Breast epithelium (tissue), 4 donors: ENCODE data around the gene XRRA1. TPM values are rescaled to one million over a fixed set of nuclear protein-coding genes. Genes with fewer than 3 reads are reported as not detected.

ENCODE experiments used
- DNase-seq, 2 donors: peaks; one replicate each; pipeline ENCODE4 v3.0.0-alpha.2; 2019; ENCODE audit warnings: low spot score in 2 of 2
- H3K27ac ChIP-seq, 2 donors: fragments of 200-600 bp; sonication (generic) in 1 of 2; one replicate each; pipeline ENCODE4 v1.5.1; 2016 to 2019; ENCODE audit warnings: mild to moderate bottlenecking in 1 of 2
- H3K27me3 ChIP-seq, 2 donors: fragments of 200-600 bp; sonication (generic) in 1 of 2; one replicate each; pipeline versions ENCODE4 v1.5.1 to v1.6.0; 2017 to 2019; ENCODE audit warnings: control low read depth in 1 of 2, mild to moderate bottlenecking in 1 of 2
- H3K36me3 ChIP-seq: fragments of 200-600 bp; one replicate; pipeline ENCODE4 v1.5.1; 2019
- H3K4me1 ChIP-seq, 2 donors: fragments of 200-600 bp; sonication (generic); one replicate each; pipeline ENCODE4 v1.5.1; 2016 to 2019; ENCODE audit warnings: control low read depth in 1 of 2
- H3K4me3 ChIP-seq, 3 donors: fragments of 200-600 bp; sonication (generic); 1 replicate in 2 of 3; 2 replicates in 1 of 3; pipeline ENCODE4 v1.5.1; 2016 to 2019; ENCODE audit warnings: mild to moderate bottlenecking in 3 of 3, moderate library complexity in 2 of 3
- H3K9me3 ChIP-seq, 2 donors: fragments of 200-600 bp; sonication (generic) in 1 of 2; one replicate each; pipeline ENCODE4 v1.5.1; 2016 to 2019; ENCODE audit warnings: control low read depth in 1 of 2
- CTCF ChIP-seq, 3 donors: fragments of 450-650 bp; IDR thresholded peaks; one replicate each; pipeline ENCODE4 v1.5.1; 2016 to 2017; ENCODE audit warnings: antibody characterized with exemption in 3 of 3, mild to moderate bottlenecking in 3 of 3, moderate library complexity in 3 of 3
- POLR2A ChIP-seq: fragments of 450-650 bp; IDR thresholded peaks from one replicate; pipeline ENCODE4 v1.6.1; 2016; ENCODE audit warnings: antibody characterized with exemption, mild to moderate bottlenecking, moderate library complexity
- POLR2AphosphoS5 ChIP-seq, 3 donors: sonication (generic); formaldehyde crosslinking; IDR thresholded peaks; one replicate each; pipeline ENCODE4 v1.6.1; 2017; ENCODE audit warnings: antibody characterized with exemption in 3 of 3
- intact Hi-C: fragments of 100-400 bp; cut with DNase I; formaldehyde crosslinking; loops from one replicate; pipeline ENCODE4 v1.15.1; 2023; ENCODE audit warnings: low total_unique reads
- total RNA-seq, 3 donors: library from RNA; depleted of rRNA; stranded (reverse); fragments of >200 nt; gene quantifications; one replicate each; pipeline ENCODE4 v1.1.0, GENCODE V29; 2016

The XRRA1 gene
- total RNA-seq, 3 donors from 2014 or later: 18.0 to 33.6 (median 18.4) TPM

GRCh38 chr11:74806267-74806666, 142.6 kb downstream of the XRRA1 start:
- H3K9me3 ChIP-seq: no peaks in the 10 kb centered on the region
- no peaks in the 10 kb centered on the region for H3K27me3 ChIP-seq
- H3K4me3 ChIP-seq: no peak overlapping the region
- H3K27ac ChIP-seq: no peak overlapping the region
- TF ChIP-seq CTCF (IDR thresholded peaks at IDR 0.05) (no peak), POLR2AphosphoS5 (IDR thresholded peaks at IDR 0.05) (no peak), POLR2A (no peak)
- H3K4me1 ChIP-seq: no peaks in the 10 kb centered on the region
- H3K36me3 ChIP-seq: no peaks in the 10 kb centered on the region
- intact Hi-C loops: loop anchor here (5.0 kb wide), 1 partner anchor 471 kb away; no protein-coding TSS in a partner anchor
- DNase-seq: no peak

GRCh38 chr11:74791333-74792100, 157.4 kb downstream of the XRRA1 start:
- Histone ChIP-seq H3K27ac (no peak overlapping the region), H3K9me3 (no peaks in the 10 kb centered on the region), H3K36me3 (peaks cover 4% of the 10 kb centered on the region), H3K4me3 (no peak overlapping the region), H3K27me3 (no peaks in the 10 kb centered on the region), H3K4me1 (no peaks in the 10 kb centered on the region)
- TF ChIP-seq POLR2A (no peak), POLR2AphosphoS5 (IDR thresholded peaks at IDR 0.05) (no peak), CTCF (IDR thresholded peaks at IDR 0.05) (no peak)
- DNase-seq: no peak
- intact Hi-C loops: no loop called here

Other genes starting within 250 kb of the XRRA1 start
- gene CHRDL2, start 217.7 kb downstream of the XRRA1 start, total RNA-seq: 1 to 10 TPM in 1 of 3 donors, not detected in 2; 4.2 TPM
- gene RNF169, start 200.2 kb downstream of the XRRA1 start, total RNA-seq: 10 to 100 TPM; 16.5 to 36.1 (median 27.2) TPM
- 10 to 100 TPM; 34.1 to 57.8 (median 57.5) TPM for gene SPCS2, start 175 bp upstream of the XRRA1 start, total RNA-seq
- gene NEU3, start 39.8 kb upstream of the XRRA1 start, total RNA-seq: 10 to 100 TPM; 11.8 to 12.8 (median 12.4) TPM
- not detected for gene OR2AT4, start 147.8 kb upstream of the XRRA1 start, total RNA-seq
- gene SLCO2B1, start 202.0 kb upstream of the XRRA1 start, total RNA-seq: 10 to 100 TPM; 23.9 to 86.9 (median 32.3) TPM